HepG2 (cell line): ENCODE data around the gene PSEN2. TPM values are rescaled to one million over a fixed set of nuclear protein-coding genes. Genes with fewer than 3 reads are reported as not detected.

ENCODE experiments used
- ATAC-seq: fragments of 200-7000 bp; cut with Tn5 transposase; 3 replicates; pipeline ENCODE4 v1.9.1; 2020; ENCODE audit warnings: mild to moderate bottlenecking, moderate library complexity
- BruUV-seq: library from RNA; stranded (reverse); fragments of 400-500 nt; replicated peaks from 2 replicates; lab custom pipeline; 2021; lab: Mats Ljungman, UMichigan
- CTCF ChIA-PET: fragments of 300-600 bp; formaldehyde crosslinking; extraction: SDS; loops from one replicate; lab custom pipeline; 2021; ENCODE audit warnings: low total read pairs, inconsistent platforms, low intra/inter-chr PET ratio; lab: Yijun Ruan, JAX
- POLR2A ChIA-PET: fragments of 350-600 bp; sonication (Branson Sonifier 250); formaldehyde crosslinking; loops from one replicate; lab custom pipeline; 2020; ENCODE audit warnings: antibody characterized with exemption, inconsistent platforms; lab: Yijun Ruan, JAX
- DNase-seq: peaks from one replicate; pipeline ENCODE4 v3.0.0-alpha.2; 2015; ENCODE audit warnings: low spot score
- FAIRE-seq: peaks from 3 replicates; lab custom pipeline; 2011; peaks lifted over from hg19 to GRCh38; lab: Jason Lieb, UNC
- H2AFZ ChIP-seq: one replicate; pipeline ENCODE4 v1.6.1; 2011; ENCODE audit warnings: low read length, inconsistent platforms
- H3K27ac ChIP-seq: fragments of 300-600 bp; 3 replicates; pipeline ENCODE4 v1.8.0; 2011; ENCODE audit warnings: mixed run types, mild to moderate bottlenecking, mixed read lengths, low read length, inconsistent platforms; ENCODE audit not compliant: insufficient read depth; ENCODE audit errors: extremely low read length
- H3K27me3 ChIP-seq, 2 experiments: fragments of 200-600 bp in 1 of 2; 2 replicates in 1 of 2; 3 replicates in 1 of 2; pipeline versions ENCODE4 v1.6.0 to v1.8.0; 2011; ENCODE audit warnings: low read length in 2 of 2, mild to moderate bottlenecking in 2 of 2, moderate library complexity in 2 of 2, inconsistent platforms in 1 of 2; ENCODE audit not compliant: insufficient read depth in 2 of 2, control insufficient read depth in 1 of 2
- H3K36me3 ChIP-seq, 2 experiments: fragments of 200-600 bp in 1 of 2; replicated peaks in 1 of 2; 2 replicates in 1 of 2; 3 replicates in 1 of 2; pipeline versions ENCODE4 v1.5.1 to v1.8.0; 2011; ENCODE audit warnings: low read length in 2 of 2, inconsistent platforms in 1 of 2; ENCODE audit not compliant: insufficient read depth in 2 of 2, control insufficient read depth in 1 of 2
- H3K4me1 ChIP-seq: 2 replicates; pipeline ENCODE4 v1.5.1; 2012; ENCODE audit warnings: low read length, inconsistent platforms; ENCODE audit not compliant: insufficient read depth
- H3K4me2 ChIP-seq: 2 replicates; pipeline ENCODE4 v1.6.0; 2011; ENCODE audit warnings: low read depth, low read length, inconsistent platforms
- H3K4me3 ChIP-seq, 3 experiments: fragments of 200-600 bp in 1 of 3; sonication (generic), shearing (Covaris generic) in 1 of 3; replicated peaks in 1 of 3; 2 replicates each; pipeline ENCODE4 v1.5.1; 2011 to 2016; ENCODE audit warnings: low read length in 3 of 3, inconsistent platforms in 2 of 3, low read depth in 2 of 3, mild to moderate bottlenecking in 2 of 3, control low read depth in 1 of 3, mixed read lengths in 1 of 3; ENCODE audit not compliant: insufficient read depth in 1 of 3
- H3K79me2 ChIP-seq: one replicate; pipeline ENCODE4 v1.6.1; 2011; ENCODE audit warnings: low read length, inconsistent platforms; ENCODE audit not compliant: insufficient read depth
- H3K9ac ChIP-seq: 2 replicates; pipeline ENCODE4 v1.6.0; 2011; ENCODE audit warnings: mild to moderate bottlenecking, low read depth, low read length, inconsistent platforms; ENCODE audit not compliant: insufficient read depth
- H3K9me3 ChIP-seq: 2 replicates; pipeline ENCODE4 v1.5.1; 2012; ENCODE audit warnings: mild to moderate bottlenecking, low read length
- H4K20me1 ChIP-seq: 2 replicates; pipeline ENCODE4 v1.6.0; 2011; ENCODE audit warnings: inconsistent platforms, mild to moderate bottlenecking, low read length, moderate library complexity; ENCODE audit not compliant: insufficient read depth
- GLI4 ChIP-seq: sonication (generic); formaldehyde crosslinking; IDR thresholded peaks from 2 replicates; pipeline ENCODE4 v1.5.1; 2020; ENCODE audit warnings: missing genetic modification reagents, mild to moderate bottlenecking, moderate library complexity, borderline replicate concordance
- NFKB2 ChIP-seq: sonication (generic); formaldehyde crosslinking; IDR thresholded peaks from 2 replicates; pipeline ENCODE4 v1.4.0; 2020; ENCODE audit warnings: missing genetic modification reagents, borderline replicate concordance
- POLR2A ChIP-seq, 2 experiments: IDR thresholded peaks; 2 replicates each; pipeline ENCODE4 v1.6.1; 2011; ENCODE audit warnings: low read depth in 2 of 2, low read length in 2 of 2, mild to moderate bottlenecking in 1 of 2, moderate library complexity in 1 of 2; ENCODE audit not compliant: insufficient read depth in 1 of 2
- RAD51 ChIP-seq: fragments of 450-650 bp; IDR thresholded peaks from 2 replicates; pipeline ENCODE4 v1.6.1; 2016; ENCODE audit warnings: borderline replicate concordance
- RCOR2 ChIP-seq: IDR thresholded peaks from 2 replicates; pipeline ENCODE4 v1.6.1; 2016; ENCODE audit warnings: missing biosample characterization, missing genetic modification reagents
- SETDB1 ChIP-seq: sonication (generic); formaldehyde crosslinking; IDR thresholded peaks from 2 replicates; pipeline ENCODE4 v1.5.1; 2020; ENCODE audit warnings: missing genetic modification reagents, mild to moderate bottlenecking, borderline replicate concordance
- SP1 ChIP-seq, 2 experiments: fragments of 450-650 bp in 1 of 2; sonication (generic) in 1 of 2; formaldehyde crosslinking in 1 of 2; IDR thresholded peaks; 2 replicates each; pipeline versions ENCODE4 v1.4.0 to v1.6.1; 2016 to 2020; ENCODE audit warnings: missing genetic modification reagents in 1 of 2
- TRIM22 ChIP-seq: fragments of 450-650 bp; IDR thresholded peaks from 2 replicates; pipeline ENCODE4 v1.6.1; 2017
- ZNF704 ChIP-seq: sonication (generic); formaldehyde crosslinking; IDR thresholded peaks from 2 replicates; pipeline ENCODE4 v1.8.1; 2023; ENCODE audit warnings: mild to moderate bottlenecking, inconsistent platforms, moderate library complexity, missing genetic modification reagents, borderline replicate concordance
- WGBS: methylation state at CpG from one replicate; pipeline ENCODE4 v1.1.6; 2017; ENCODE audit warnings: low lambda C conversion rate; 5-methylcytosine and 5-hydroxymethylcytosine counted together
- in situ Hi-C: cut with HindIII; loops from 2 replicates; pipeline ENCODE4 v1.10.0; 2017; ENCODE audit warnings: low pct_unique_long_range_greater_than_20kb; ENCODE audit not compliant: extremely low pct_ligation_motif_present
- intact Hi-C: fragments of 100-400 bp; cut with micrococcal nuclease; formaldehyde crosslinking; loops from one replicate; pipeline ENCODE4 v1.10.0; 2022; ENCODE audit not compliant: unreplicated experiment
- polyA plus RNA-seq, 8 experiments: library from polyadenylated mRNA; depleted of rRNA in 3 of 8; stranded (reverse) in 7 of 8; unstranded in 1 of 8; fragments of >200 nt; fragmentation: Illumina TruSeq in 4 of 8; extraction: Trizol in 4 of 8; gene quantifications; 2 replicates each; pipeline versions ENCODE4 v1.2.1 to v1.2.3, GENCODE V29; 2011 to 2016; ENCODE audit warnings: low read depth in 4 of 8, missing spikeins in 1 of 8, mixed read lengths in 1 of 8; ENCODE audit not compliant: insufficient read depth in 1 of 8
- total RNA-seq, 5 experiments: library from RNA; depleted of rRNA; stranded (reverse); fragments of >200 nt; fragmentation: Illumina TruSeq; extraction: Trizol; gene quantifications; 2 replicates each; pipeline ENCODE4 v1.2.3, GENCODE V29; 2016; ENCODE audit warnings: low read depth in 1 of 5

Gene PSEN2
- total and polyA plus RNA-seq, 2 of the 13 experiments (the other 11 are each of a cell fraction or from before 2014, with no cell fraction given) = 5.9 to 13.1 TPM

GRCh38 chr1:226888021-226888420 is 17.6 kb downstream of the PSEN2 start:
- Histone ChIP-seq H3K36me3 (peaks cover 2 to 10% of the 10 kb centered on the region in 2 experiments; a peak in 4 of 5 replicates), H4K20me1 (no peaks in the 10 kb centered on the region), H3K4me1 (no peaks in the 10 kb centered on the region), H3K79me2 (no peaks in the 10 kb centered on the region), H3K27me3 (no peaks in the 10 kb centered on the region), H3K9ac (no peak overlapping the region), H2AFZ (no peak overlapping the region), H3K4me3 (no peak overlapping the region), H3K27ac (no peak overlapping the region), H3K9me3 (no peaks in the 10 kb centered on the region), H3K4me2 (no peak overlapping the region)
- POLR2A ChIA-PET = no interaction called here
- BruUV-seq = no TSS peak
- CTCF ChIA-PET = no interaction called here
- FAIRE-seq (no peak), ATAC-seq (no peak), DNase-seq (no peak)
- TF ChIP-seq POLR2A (IDR thresholded peaks at IDR 0.05; ENCODE audit: insufficient read depth in 1 of 2, low read depth in 2 of 2, low read length in 2 of 2) (no peak), SETDB1 (CRISPR knock-in tag) (no peak), ZNF704 (no peak), TRIM22 (no peak), GLI4 (CRISPR knock-in tag) (no peak), RCOR2 (CRISPR knock-in tag) (no peak), NFKB2 (CRISPR knock-in tag) (no peak), SP1 (IDR thresholded peaks at IDR 0.05) (no peak), SP1 (CRISPR knock-in tag; IDR thresholded peaks at IDR 0.05) (no peak), RAD51 (no peak)
- 88% methylated on average over 7 of the region's 8 CpGs for WGBS
- in situ Hi-C loops = no loop called here
- intact Hi-C loops = no loop called here
